Breast epithelium (tissue), 3 donors: ENCODE results near the gene ERN1.

Source experiments
- POLR2A ChIP-seq: fragments of 450-650 bp; IDR thresholded peaks from one replicate; pipeline ENCODE4 v1.6.1; 2016; ENCODE audit warnings: antibody characterized with exemption, mild to moderate bottlenecking, moderate library complexity
- POLR2AphosphoS5 ChIP-seq, 3 donors: sonication (generic); formaldehyde crosslinking; IDR thresholded peaks; one replicate each; pipeline ENCODE4 v1.6.1; 2017; ENCODE audit warnings: antibody characterized with exemption in 3 of 3
- TF ChIP-seq, protein P1 (sequence below), 3 donors: fragments of 450-650 bp; IDR thresholded peaks; one replicate each; pipeline ENCODE4 v1.5.1; 2016 to 2017; ENCODE audit warnings: antibody characterized with exemption in 3 of 3, mild to moderate bottlenecking in 3 of 3, moderate library complexity in 3 of 3

DNA sequence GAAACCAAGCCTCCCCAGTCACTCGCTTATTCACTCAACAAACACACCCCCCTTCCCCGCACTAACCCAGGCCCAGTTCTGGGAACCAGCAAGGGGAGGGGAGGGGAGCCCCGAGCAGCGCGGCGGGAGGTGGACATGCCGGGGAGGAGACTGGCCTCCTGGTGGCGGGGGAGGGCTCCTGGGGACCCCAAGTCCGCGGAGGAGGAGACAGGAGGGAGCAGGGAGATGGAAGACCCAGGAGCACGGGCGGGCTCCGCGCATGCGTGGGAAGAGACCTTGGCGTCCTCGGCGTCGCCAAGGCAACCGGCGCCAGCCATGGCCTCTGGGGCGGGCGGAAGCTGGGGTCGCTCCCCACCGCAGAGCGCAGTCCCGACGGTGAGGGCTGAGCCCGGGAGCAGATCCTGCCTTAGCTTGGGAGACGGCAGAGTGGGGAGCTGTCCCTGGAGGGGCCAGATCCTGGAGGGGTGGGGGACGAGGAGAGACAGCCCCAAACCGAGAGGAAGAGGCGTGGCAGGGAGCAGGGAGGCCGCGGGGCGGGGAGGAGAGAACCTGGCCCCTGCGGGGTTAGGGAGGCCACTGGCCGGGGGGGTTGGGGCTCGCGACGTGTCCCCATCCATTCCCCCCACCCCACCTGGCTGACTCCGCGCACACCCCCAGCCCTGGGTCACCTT, 131.8 kb downstream of the ERN1 start, which contains the start of gene PRR29:
- TF ChIP-seq, protein P1, sequence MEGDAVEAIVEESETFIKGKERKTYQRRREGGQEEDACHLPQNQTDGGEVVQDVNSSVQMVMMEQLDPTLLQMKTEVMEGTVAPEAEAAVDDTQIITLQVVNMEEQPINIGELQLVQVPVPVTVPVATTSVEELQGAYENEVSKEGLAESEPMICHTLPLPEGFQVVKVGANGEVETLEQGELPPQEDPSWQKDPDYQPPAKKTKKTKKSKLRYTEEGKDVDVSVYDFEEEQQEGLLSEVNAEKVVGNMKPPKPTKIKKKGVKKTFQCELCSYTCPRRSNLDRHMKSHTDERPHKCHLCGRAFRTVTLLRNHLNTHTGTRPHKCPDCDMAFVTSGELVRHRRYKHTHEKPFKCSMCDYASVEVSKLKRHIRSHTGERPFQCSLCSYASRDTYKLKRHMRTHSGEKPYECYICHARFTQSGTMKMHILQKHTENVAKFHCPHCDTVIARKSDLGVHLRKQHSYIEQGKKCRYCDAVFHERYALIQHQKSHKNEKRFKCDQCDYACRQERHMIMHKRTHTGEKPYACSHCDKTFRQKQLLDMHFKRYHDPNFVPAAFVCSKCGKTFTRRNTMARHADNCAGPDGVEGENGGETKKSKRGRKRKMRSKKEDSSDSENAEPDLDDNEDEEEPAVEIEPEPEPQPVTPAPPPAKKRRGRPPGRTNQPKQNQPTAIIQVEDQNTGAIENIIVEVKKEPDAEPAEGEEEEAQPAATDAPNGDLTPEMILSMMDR (IDR thresholded peaks at IDR 0.05): no peak
- TF ChIP-seq POLR2A (no peak), POLR2AphosphoS5 (IDR thresholded peaks at IDR 0.05) (no peak)
